ENCODE results near the gene TSPO2. TPM values are rescaled to one million over a fixed set of nuclear protein-coding genes. Genes with fewer than 3 reads are reported as not detected.

Gene TSPO2
- total and polyA plus RNA-seq, 2 of the 13 experiments (the other 11 are each of a cell fraction or from before 2014, with no cell fraction given), result 0.55 TPM; not detected in 1

DNA sequence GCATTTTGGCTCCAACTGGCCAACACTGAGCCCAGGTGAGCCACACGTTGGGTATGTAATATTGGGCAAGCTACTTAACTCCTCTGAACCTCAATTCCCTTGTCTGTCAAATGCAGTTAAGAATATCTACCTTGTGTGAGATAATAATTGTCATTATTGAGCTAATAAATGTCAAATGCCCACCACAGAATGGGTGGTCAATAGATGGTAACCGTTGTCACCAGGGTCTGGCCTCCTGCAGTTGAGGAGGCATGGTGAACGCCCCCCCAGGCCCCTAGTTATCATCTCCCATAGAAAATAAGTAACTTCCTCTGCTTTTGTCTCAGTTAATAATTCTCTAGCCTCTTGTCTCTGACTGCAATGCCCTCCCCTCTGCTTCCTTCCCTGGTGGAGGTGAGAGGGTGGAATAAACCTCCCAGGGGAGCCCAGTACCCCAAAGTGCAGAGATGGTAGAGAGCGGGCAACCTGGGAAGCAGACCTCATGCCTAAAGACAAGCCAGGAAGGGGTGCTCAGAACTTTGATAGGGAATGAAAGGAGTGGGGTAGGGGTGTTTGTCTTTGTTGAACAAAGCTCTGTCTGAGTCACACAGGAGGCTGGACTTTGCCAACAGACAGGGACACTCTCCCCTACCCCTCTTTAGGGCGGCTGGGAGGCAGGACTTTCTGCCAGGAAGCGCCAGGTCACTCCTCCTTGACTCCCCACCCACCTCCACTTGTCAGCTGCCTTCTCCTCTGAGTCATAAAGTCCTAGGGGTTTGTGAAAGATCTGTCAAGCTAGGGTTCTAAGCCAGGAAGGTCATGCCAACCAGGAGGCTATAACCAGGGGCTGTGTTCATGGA, 1.9 kb upstream of the TSPO2 start (continued):
- TF ChIP-seq, protein P1, sequence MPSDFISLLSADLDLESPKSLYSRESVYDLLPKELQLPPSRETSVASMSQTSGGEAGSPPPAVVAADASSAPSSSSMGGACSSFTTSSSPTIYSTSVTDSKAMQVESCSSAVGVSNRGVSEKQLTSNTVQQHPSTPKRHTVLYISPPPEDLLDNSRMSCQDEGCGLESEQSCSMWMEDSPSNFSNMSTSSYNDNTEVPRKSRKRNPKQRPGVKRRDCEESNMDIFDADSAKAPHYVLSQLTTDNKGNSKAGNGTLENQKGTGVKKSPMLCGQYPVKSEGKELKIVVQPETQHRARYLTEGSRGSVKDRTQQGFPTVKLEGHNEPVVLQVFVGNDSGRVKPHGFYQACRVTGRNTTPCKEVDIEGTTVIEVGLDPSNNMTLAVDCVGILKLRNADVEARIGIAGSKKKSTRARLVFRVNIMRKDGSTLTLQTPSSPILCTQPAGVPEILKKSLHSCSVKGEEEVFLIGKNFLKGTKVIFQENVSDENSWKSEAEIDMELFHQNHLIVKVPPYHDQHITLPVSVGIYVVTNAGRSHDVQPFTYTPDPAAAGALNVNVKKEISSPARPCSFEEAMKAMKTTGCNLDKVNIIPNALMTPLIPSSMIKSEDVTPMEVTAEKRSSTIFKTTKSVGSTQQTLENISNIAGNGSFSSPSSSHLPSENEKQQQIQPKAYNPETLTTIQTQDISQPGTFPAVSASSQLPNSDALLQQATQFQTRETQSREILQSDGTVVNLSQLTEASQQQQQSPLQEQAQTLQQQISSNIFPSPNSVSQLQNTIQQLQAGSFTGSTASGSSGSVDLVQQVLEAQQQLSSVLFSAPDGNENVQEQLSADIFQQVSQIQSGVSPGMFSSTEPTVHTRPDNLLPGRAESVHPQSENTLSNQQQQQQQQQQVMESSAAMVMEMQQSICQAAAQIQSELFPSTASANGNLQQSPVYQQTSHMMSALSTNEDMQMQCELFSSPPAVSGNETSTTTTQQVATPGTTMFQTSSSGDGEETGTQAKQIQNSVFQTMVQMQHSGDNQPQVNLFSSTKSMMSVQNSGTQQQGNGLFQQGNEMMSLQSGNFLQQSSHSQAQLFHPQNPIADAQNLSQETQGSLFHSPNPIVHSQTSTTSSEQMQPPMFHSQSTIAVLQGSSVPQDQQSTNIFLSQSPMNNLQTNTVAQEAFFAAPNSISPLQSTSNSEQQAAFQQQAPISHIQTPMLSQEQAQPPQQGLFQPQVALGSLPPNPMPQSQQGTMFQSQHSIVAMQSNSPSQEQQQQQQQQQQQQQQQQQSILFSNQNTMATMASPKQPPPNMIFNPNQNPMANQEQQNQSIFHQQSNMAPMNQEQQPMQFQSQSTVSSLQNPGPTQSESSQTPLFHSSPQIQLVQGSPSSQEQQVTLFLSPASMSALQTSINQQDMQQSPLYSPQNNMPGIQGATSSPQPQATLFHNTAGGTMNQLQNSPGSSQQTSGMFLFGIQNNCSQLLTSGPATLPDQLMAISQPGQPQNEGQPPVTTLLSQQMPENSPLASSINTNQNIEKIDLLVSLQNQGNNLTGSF (CRISPR knock-in tag; IDR thresholded peaks at IDR 0.05), result no peak; the same call in 1 of the 2 replicates
- TF ChIP-seq, protein P2, sequence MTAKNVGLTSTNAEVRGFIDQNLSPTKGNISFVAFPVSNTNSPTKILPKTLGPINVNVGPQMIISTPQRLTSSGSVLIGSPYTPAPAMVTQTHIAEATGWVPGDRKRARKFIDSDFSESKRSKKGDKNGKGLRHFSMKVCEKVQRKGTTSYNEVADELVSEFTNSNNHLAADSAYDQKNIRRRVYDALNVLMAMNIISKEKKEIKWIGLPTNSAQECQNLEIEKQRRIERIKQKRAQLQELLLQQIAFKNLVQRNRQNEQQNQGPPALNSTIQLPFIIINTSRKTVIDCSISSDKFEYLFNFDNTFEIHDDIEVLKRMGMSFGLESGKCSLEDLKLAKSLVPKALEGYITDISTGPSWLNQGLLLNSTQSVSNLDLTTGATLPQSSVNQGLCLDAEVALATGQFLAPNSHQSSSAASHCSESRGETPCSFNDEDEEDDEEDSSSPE (CRISPR knock-in tag; IDR thresholded peaks at IDR 0.05), result peak; percentile 49; the same call in 1 of the 2 replicates
- TF ChIP-seq MXD4 (CRISPR knock-in tag; IDR thresholded peaks at IDR 0.05) (peak; percentile 33; the same call in 1 of the 2 replicates), ZSCAN9 (CRISPR knock-in tag; IDR thresholded peaks at IDR 0.05; ENCODE audit: borderline replicate concordance) (peak; percentile 86; the same call in 1 of the 2 replicates), ZBTB38 (CRISPR knock-in tag; IDR thresholded peaks at IDR 0.05) (no peak), HOXA9 (CRISPR knock-in tag; IDR thresholded peaks at IDR 0.05; ENCODE audit: borderline replicate concordance) (no peak), CEBPG (CRISPR knock-in tag; IDR thresholded peaks at IDR 0.05) (peak; percentile 25; the same call in 1 of the 2 replicates), ZFP36 (IDR thresholded peaks at IDR 0.05; ENCODE audit: borderline replicate concordance, low read depth, low read length, partially characterized antibody) (no peak), ZNF431 (CRISPR knock-in tag; IDR thresholded peaks at IDR 0.05; ENCODE audit: borderline replicate concordance, low read depth) (peak; percentile 78; the same call in 1 of the 2 replicates), ZNF615 (CRISPR knock-in tag; IDR thresholded peaks at IDR 0.05; ENCODE audit: borderline replicate concordance) (no peak), ZNF556 (CRISPR knock-in tag; IDR thresholded peaks at IDR 0.05; ENCODE audit: borderline replicate concordance) (peak; percentile 17; the same call in 1 of the 2 replicates), ZKSCAN5 (CRISPR knock-in tag; IDR thresholded peaks at IDR 0.05) (peak; percentile 91), JUNB (CRISPR knock-in tag; IDR thresholded peaks at IDR 0.05; ENCODE audit: borderline replicate concordance) (no peak), GLI4 (CRISPR knock-in tag; IDR thresholded peaks at IDR 0.05; ENCODE audit: borderline replicate concordance) (no peak), KLF13 (CRISPR knock-in tag; IDR thresholded peaks at IDR 0.05) (no peak), FOXK1 (CRISPR knock-in tag; IDR thresholded peaks at IDR 0.05; ENCODE audit: borderline replicate concordance, low read depth) (0 out of 2 replicates have a peak, but pooled peaks have one; percentile 37), ZBTB7A (CRISPR knock-in tag; IDR thresholded peaks at IDR 0.05) (peak; percentile 41; the same call in 1 of the 2 replicates), KDM6A (CRISPR knock-in tag; IDR thresholded peaks at IDR 0.05; ENCODE audit: low read depth) (peak; percentile 82), U2AF2 (IDR thresholded peaks at IDR 0.05; ENCODE audit: low read depth, low read length) (no peak)
- TF ChIP-seq, protein P3, sequence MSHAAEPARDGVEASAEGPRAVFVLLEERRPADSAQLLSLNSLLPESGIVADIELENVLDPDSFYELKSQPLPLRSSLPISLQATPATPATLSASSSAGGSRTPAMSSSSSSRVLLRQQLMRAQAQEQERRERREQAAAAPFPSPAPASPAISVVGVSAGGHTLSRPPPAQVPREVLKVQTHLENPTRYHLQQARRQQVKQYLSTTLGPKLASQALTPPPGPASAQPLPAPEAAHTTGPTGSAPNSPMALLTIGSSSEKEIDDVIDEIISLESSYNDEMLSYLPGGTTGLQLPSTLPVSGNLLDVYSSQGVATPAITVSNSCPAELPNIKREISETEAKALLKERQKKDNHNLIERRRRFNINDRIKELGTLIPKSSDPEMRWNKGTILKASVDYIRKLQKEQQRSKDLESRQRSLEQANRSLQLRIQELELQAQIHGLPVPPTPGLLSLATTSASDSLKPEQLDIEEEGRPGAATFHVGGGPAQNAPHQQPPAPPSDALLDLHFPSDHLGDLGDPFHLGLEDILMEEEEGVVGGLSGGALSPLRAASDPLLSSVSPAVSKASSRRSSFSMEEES (CRISPR knock-in tag; IDR thresholded peaks at IDR 0.05), result peak; percentile 93
- TF ChIP-seq, protein P4, sequence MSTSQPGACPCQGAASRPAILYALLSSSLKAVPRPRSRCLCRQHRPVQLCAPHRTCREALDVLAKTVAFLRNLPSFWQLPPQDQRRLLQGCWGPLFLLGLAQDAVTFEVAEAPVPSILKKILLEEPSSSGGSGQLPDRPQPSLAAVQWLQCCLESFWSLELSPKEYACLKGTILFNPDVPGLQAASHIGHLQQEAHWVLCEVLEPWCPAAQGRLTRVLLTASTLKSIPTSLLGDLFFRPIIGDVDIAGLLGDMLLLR (CRISPR knock-in tag; IDR thresholded peaks at IDR 0.05), result no peak

All from HepG2 (cell line).